Mesendoderm (in vitro differentiated cells): ENCODE data around the gene SPIN1.

ENCODE experiments used
- DNase-seq: peaks from one replicate; pipeline ENCODE4 v3.0.0; 2013
- H2AK5ac ChIP-seq: 2 replicates; pipeline ENCODE4 v1.6.1; 2013; ENCODE audit warnings: low read length, inconsistent platforms
- H2BK120ac ChIP-seq: 2 replicates; pipeline ENCODE4 v1.6.1; 2013; ENCODE audit warnings: low read depth, mild to moderate bottlenecking, low read length, moderate library complexity, mixed read lengths
- H2BK15ac ChIP-seq: replicated peaks from 2 replicates; pipeline ENCODE4 v1.6.1; 2013; ENCODE audit warnings: low read depth, mild to moderate bottlenecking, moderate library complexity
- H2BK5ac ChIP-seq: 2 replicates; pipeline ENCODE4 v1.6.1; 2013; ENCODE audit warnings: low read length, inconsistent platforms
- H3K18ac ChIP-seq: 2 replicates; pipeline ENCODE4 v1.6.1; 2013; ENCODE audit warnings: mild to moderate bottlenecking, low read length, mixed read lengths
- H3K23ac ChIP-seq: one replicate; pipeline ENCODE4 v1.6.1; 2013; ENCODE audit warnings: low read length
- H3K27ac ChIP-seq: 2 replicates; pipeline ENCODE4 v1.5.1; 2013; ENCODE audit warnings: low read depth, mild to moderate bottlenecking, inconsistent platforms, low read length, moderate library complexity
- H3K27me3 ChIP-seq: 2 replicates; pipeline ENCODE4 v1.6.1; 2013; ENCODE audit warnings: low read length, control low read depth, mild to moderate bottlenecking, inconsistent platforms; ENCODE audit not compliant: insufficient read depth, poor library complexity
- H3K36me3 ChIP-seq: 2 replicates; pipeline ENCODE4 v1.6.1; 2013; ENCODE audit warnings: low read length, inconsistent platforms; ENCODE audit not compliant: control insufficient read depth, insufficient read depth
- H3K4ac ChIP-seq: one replicate; pipeline ENCODE4 v1.6.1; 2013; ENCODE audit warnings: low read depth, mild to moderate bottlenecking, low read length, moderate library complexity
- H3K4me1 ChIP-seq: 2 replicates; pipeline ENCODE4 v1.6.1; 2013; ENCODE audit warnings: low read depth, low read length, inconsistent platforms; ENCODE audit not compliant: control insufficient read depth
- H3K4me2 ChIP-seq: 2 replicates; pipeline ENCODE4 v1.6.1; 2013; ENCODE audit warnings: low read length
- H3K4me3 ChIP-seq: 2 replicates; pipeline ENCODE4 v1.5.1; 2013; ENCODE audit warnings: mild to moderate bottlenecking, low read length
- H3K56ac ChIP-seq: one replicate; pipeline ENCODE4 v1.6.1; 2013; ENCODE audit warnings: low read length
- H3K79me1 ChIP-seq: 2 replicates; pipeline ENCODE4 v1.6.1; 2013; ENCODE audit warnings: low read length, inconsistent platforms
- H3K79me2 ChIP-seq: 2 replicates; pipeline ENCODE4 v1.6.1; 2013; ENCODE audit warnings: mild to moderate bottlenecking, low read length; ENCODE audit not compliant: control insufficient read depth, insufficient read depth
- H3K9ac ChIP-seq: 2 replicates; pipeline ENCODE4 v1.6.1; 2013; ENCODE audit warnings: low read length, inconsistent platforms
- H4K5ac ChIP-seq: one replicate; pipeline ENCODE4 v1.6.1; 2013; ENCODE audit warnings: low read length
- H4K8ac ChIP-seq: one replicate; pipeline ENCODE4 v1.6.1; 2013; ENCODE audit warnings: low read depth, mild to moderate bottlenecking, control low read depth, low read length, moderate library complexity
- WGBS: extraction: QIAGEN DNeasy Blood & Tissue Kit; methylation state at CpG from one replicate; pipeline ENCODE4 v1.1.7; 2013; ENCODE audit warnings: low lambda C conversion rate, missing lambda C conversion rate; ENCODE audit not compliant: insufficient coverage; ENCODE audit errors: extremely low coverage; 5-methylcytosine and 5-hydroxymethylcytosine counted together

The SPIN1 gene

GRCh38 chr9:88437210-88438146 is 49.2 kb downstream of the SPIN1 start:
- no peak overlapping the region for H2AK5ac ChIP-seq

GRCh38 chr9:88438811-88439210 is 50.6 kb downstream of the SPIN1 start:
- Histone ChIP-seq H3K56ac (no peak overlapping the region), H4K8ac (no peak overlapping the region), H3K9ac (no peak overlapping the region), H2BK15ac (no peak overlapping the region), H3K27me3 (no peaks in the 10 kb centered on the region), H3K79me1 (peaks cover 9% of the 10 kb centered on the region), H4K5ac (no peak overlapping the region), H3K27ac (no peak overlapping the region), H3K18ac (no peak overlapping the region), H3K79me2 (peaks cover 39% of the 10 kb centered on the region), H2AK5ac (no peak overlapping the region), H3K23ac (no peak overlapping the region), H3K4me2 (no peak overlapping the region), H2BK120ac (no peak overlapping the region), H3K4me3 (no peak overlapping the region), H2BK5ac (no peak overlapping the region), H3K4ac (no peak overlapping the region), H3K4me1 (peaks cover 3% of the 10 kb centered on the region), H3K36me3 (no peaks in the 10 kb centered on the region)
- no CpG with 5 or more reads among the region's 3 CpGs for WGBS
- DNase-seq, result no peak

More at GRCh38 chr9:88437210-88438146, 49.2 kb downstream of the SPIN1 start:
- H3K4me3 ChIP-seq, result no peak overlapping the region
- H3K79me1 ChIP-seq, result peaks cover 10% of the 10 kb centered on the region
- no peak overlapping the region for H3K4me2 ChIP-seq
- no peak overlapping the region for H4K8ac ChIP-seq
- no peak overlapping the region for H3K23ac ChIP-seq
- H3K56ac ChIP-seq, result no peak overlapping the region
- no peak overlapping the region for H3K9ac ChIP-seq
- H3K27ac ChIP-seq, result no peak overlapping the region
- no peak overlapping the region for H2BK15ac ChIP-seq
- no peaks in the 10 kb centered on the region for H3K4me1 ChIP-seq
- no CpG with 5 or more reads among the region's 13 CpGs for WGBS
- DNase-seq, result no peak
- no peak overlapping the region for H3K4ac ChIP-seq
- no peak overlapping the region for H3K18ac ChIP-seq
- H3K79me2 ChIP-seq, result peaks cover 35% of the 10 kb centered on the region
- H2BK5ac ChIP-seq, result no peak overlapping the region
- H3K36me3 ChIP-seq, result no peaks in the 10 kb centered on the region
- H3K27me3 ChIP-seq, result no peaks in the 10 kb centered on the region
- H4K5ac ChIP-seq, result no peak overlapping the region
- H2BK120ac ChIP-seq, result no peak overlapping the region

- Histone ChIP-seq H3K4ac (no peak overlapping the region), H3K23ac (no peak overlapping the region), H2BK5ac (no peak overlapping the region), H4K8ac (no peak overlapping the region), H3K79me2 (peaks cover 41% of the 10 kb centered on the region), H3K18ac (no peak overlapping the region), H2AK5ac (no peak overlapping the region), H3K4me1 (peaks cover 3% of the 10 kb centered on the region), H3K79me1 (peaks cover 11% of the 10 kb centered on the region), H2BK15ac (no peak overlapping the region), H3K9ac (no peak overlapping the region), H3K27ac (no peak overlapping the region), H3K4me3 (no peak overlapping the region), H4K5ac (no peak overlapping the region), H3K56ac (no peak overlapping the region), H3K27me3 (no peaks in the 10 kb centered on the region), H3K4me2 (no peak overlapping the region), H2BK120ac (no peak overlapping the region), H3K36me3 (no peaks in the 10 kb centered on the region)
- DNase-seq, result no peak
- no CpG with 5 or more reads among the region's 15 CpGs for WGBS
Measured at GRCh38 chr9:88441301-88442007, 53.2 kb downstream of the SPIN1 start.

GRCh38 chr9:88443480-88444113 is 55.4 kb downstream of the SPIN1 start:
- peaks cover 20% of the 10 kb centered on the region for H3K79me1 ChIP-seq
- H3K56ac ChIP-seq, result no peak overlapping the region
- H4K8ac ChIP-seq, result no peak overlapping the region
- H3K4ac ChIP-seq, result no peak overlapping the region
- H3K79me2 ChIP-seq, result peaks cover 48% of the 10 kb centered on the region
- no peak overlapping the region for H3K27ac ChIP-seq
- H3K36me3 ChIP-seq, result no peaks in the 10 kb centered on the region
- no peak overlapping the region for H2BK5ac ChIP-seq
- no peak overlapping the region for H3K23ac ChIP-seq
- no peak overlapping the region for H2AK5ac ChIP-seq
- no peak overlapping the region for H2BK120ac ChIP-seq
- WGBS, result no CpG with 5 or more reads among the region's 7 CpGs
- H3K4me3 ChIP-seq, result no peak overlapping the region
- no peaks in the 10 kb centered on the region for H3K27me3 ChIP-seq
- H3K9ac ChIP-seq, result no peak overlapping the region
- no peak for DNase-seq
- no peak overlapping the region for H3K4me2 ChIP-seq
- H3K4me1 ChIP-seq, result peaks cover 3% of the 10 kb centered on the region
- no peak overlapping the region for H2BK15ac ChIP-seq
- H3K18ac ChIP-seq, result no peak overlapping the region
- H4K5ac ChIP-seq, result no peak overlapping the region

- no peak overlapping the region for H2BK15ac ChIP-seq
- H3K79me1 ChIP-seq, result peaks cover 18% of the 10 kb centered on the region
- no peak overlapping the region for H4K8ac ChIP-seq
- WGBS, result no CpG with 5 or more reads among the region's 2 CpGs
- H3K27me3 ChIP-seq, result no peaks in the 10 kb centered on the region
- peaks cover 40% of the 10 kb centered on the region for H3K79me2 ChIP-seq
- H3K4me3 ChIP-seq, result no peak overlapping the region
- H2BK120ac ChIP-seq, result no peak overlapping the region
- H2AK5ac ChIP-seq, result no peak overlapping the region
- peaks cover 3% of the 10 kb centered on the region for H3K4me1 ChIP-seq
- no peak overlapping the region for H3K56ac ChIP-seq
- H4K5ac ChIP-seq, result no peak overlapping the region
- no peak overlapping the region for H3K4me2 ChIP-seq
- no peak overlapping the region for H3K4ac ChIP-seq
- no peak overlapping the region for H3K27ac ChIP-seq
- no peak for DNase-seq
- no peak overlapping the region for H3K23ac ChIP-seq
- no peak overlapping the region for H3K9ac ChIP-seq
- H3K18ac ChIP-seq, result no peak overlapping the region
- peaks cover 2% of the 10 kb centered on the region for H3K36me3 ChIP-seq
- H2BK5ac ChIP-seq, result no peak overlapping the region
Measured at GRCh38 chr9:88446728-88447127, 58.5 kb downstream of the SPIN1 start.
